HL-60 (cell line): ENCODE measurements around the gene DCAKD.

Experiments used
- DNase-seq, 2 experiments: peaks; one replicate each; pipeline ENCODE4 v3.0.0-alpha.2; 2010 to 2020; ENCODE audit warnings: low read depth in 1 of 2, low spot score in 1 of 2
- H3K27ac ChIP-seq: fragments of 250-450 bp; sonication (Bioruptor Pico); replicated peaks from 2 replicates; pipeline ENCODE4 v1.5.1; 2020; ENCODE audit warnings: mild to moderate bottlenecking, moderate library complexity
- H3K27me3 ChIP-seq: fragments of 250-450 bp; sonication (Bioruptor Pico); 2 replicates; pipeline ENCODE4 v1.5.1; 2021; ENCODE audit warnings: mild to moderate bottlenecking, moderate library complexity; ENCODE audit not compliant: insufficient read depth, poor library complexity, severe bottlenecking
- H3K4me3 ChIP-seq: replicated peaks from 2 replicates; pipeline ENCODE4 v1.5.1; 2011; ENCODE audit warnings: mild to moderate bottlenecking, control low read depth, low read length; ENCODE audit not compliant: insufficient read depth
- GABPA ChIP-seq: IDR thresholded peaks from 2 replicates; pipeline ENCODE4 v1.6.1; 2012; ENCODE audit warnings: low read depth
- POLR2AphosphoS5 ChIP-seq: IDR thresholded peaks from 2 replicates; pipeline ENCODE4 v1.6.1; 2012; ENCODE audit warnings: low read depth
- SPI1 ChIP-seq: IDR thresholded peaks from 2 replicates; pipeline ENCODE4 v1.6.1; 2012; ENCODE audit warnings: low read depth, mild to moderate bottlenecking, borderline replicate concordance
- TF ChIP-seq, protein P1 (sequence below): IDR thresholded peaks from one replicate; pipeline ENCODE4 v1.5.1; 2011; ENCODE audit warnings: low read length, control low read depth, inconsistent platforms; ENCODE audit not compliant: insufficient read depth
- TF ChIP-seq, protein P2 (sequence below): IDR thresholded peaks from 2 replicates; pipeline ENCODE4 v1.6.1; 2012; ENCODE audit warnings: low read depth; ENCODE audit not compliant: insufficient replicate concordance

DCAKD gene

DNA sequence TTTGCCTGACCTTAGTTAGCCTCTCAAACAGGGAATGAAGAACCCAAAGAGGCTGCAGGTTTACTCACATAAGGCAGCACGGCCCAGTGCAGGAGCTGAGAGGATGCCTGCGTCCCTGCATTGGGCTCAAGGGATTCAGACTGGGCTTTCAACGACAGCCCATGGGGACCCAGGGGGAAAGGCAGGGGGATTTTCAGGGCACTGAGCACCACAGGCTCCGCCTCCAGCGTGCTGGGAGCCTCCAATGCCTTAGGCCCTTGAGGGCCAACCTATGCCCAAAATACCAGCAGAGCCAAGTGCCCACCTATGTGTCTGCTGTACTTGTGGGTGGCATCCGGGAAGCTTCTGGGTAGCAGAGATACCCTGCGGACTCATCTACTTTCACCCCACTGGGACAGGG is 22.3 kb downstream of the DCAKD start:
- Histone ChIP-seq H3K27ac (no peak overlapping the region), H3K4me3 (no peak overlapping the region), H3K27me3 (no peaks in the 10 kb centered on the region)
- TF ChIP-seq GABPA (no peak), SPI1 (no peak), POLR2AphosphoS5 (no peak)
- TF ChIP-seq, protein P1, sequence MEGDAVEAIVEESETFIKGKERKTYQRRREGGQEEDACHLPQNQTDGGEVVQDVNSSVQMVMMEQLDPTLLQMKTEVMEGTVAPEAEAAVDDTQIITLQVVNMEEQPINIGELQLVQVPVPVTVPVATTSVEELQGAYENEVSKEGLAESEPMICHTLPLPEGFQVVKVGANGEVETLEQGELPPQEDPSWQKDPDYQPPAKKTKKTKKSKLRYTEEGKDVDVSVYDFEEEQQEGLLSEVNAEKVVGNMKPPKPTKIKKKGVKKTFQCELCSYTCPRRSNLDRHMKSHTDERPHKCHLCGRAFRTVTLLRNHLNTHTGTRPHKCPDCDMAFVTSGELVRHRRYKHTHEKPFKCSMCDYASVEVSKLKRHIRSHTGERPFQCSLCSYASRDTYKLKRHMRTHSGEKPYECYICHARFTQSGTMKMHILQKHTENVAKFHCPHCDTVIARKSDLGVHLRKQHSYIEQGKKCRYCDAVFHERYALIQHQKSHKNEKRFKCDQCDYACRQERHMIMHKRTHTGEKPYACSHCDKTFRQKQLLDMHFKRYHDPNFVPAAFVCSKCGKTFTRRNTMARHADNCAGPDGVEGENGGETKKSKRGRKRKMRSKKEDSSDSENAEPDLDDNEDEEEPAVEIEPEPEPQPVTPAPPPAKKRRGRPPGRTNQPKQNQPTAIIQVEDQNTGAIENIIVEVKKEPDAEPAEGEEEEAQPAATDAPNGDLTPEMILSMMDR: no peak
- TF ChIP-seq, protein P2, sequence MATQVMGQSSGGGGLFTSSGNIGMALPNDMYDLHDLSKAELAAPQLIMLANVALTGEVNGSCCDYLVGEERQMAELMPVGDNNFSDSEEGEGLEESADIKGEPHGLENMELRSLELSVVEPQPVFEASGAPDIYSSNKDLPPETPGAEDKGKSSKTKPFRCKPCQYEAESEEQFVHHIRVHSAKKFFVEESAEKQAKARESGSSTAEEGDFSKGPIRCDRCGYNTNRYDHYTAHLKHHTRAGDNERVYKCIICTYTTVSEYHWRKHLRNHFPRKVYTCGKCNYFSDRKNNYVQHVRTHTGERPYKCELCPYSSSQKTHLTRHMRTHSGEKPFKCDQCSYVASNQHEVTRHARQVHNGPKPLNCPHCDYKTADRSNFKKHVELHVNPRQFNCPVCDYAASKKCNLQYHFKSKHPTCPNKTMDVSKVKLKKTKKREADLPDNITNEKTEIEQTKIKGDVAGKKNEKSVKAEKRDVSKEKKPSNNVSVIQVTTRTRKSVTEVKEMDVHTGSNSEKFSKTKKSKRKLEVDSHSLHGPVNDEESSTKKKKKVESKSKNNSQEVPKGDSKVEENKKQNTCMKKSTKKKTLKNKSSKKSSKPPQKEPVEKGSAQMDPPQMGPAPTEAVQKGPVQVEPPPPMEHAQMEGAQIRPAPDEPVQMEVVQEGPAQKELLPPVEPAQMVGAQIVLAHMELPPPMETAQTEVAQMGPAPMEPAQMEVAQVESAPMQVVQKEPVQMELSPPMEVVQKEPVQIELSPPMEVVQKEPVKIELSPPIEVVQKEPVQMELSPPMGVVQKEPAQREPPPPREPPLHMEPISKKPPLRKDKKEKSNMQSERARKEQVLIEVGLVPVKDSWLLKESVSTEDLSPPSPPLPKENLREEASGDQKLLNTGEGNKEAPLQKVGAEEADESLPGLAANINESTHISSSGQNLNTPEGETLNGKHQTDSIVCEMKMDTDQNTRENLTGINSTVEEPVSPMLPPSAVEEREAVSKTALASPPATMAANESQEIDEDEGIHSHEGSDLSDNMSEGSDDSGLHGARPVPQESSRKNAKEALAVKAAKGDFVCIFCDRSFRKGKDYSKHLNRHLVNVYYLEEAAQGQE: no peak
- no peak for DNase-seq

DNA sequence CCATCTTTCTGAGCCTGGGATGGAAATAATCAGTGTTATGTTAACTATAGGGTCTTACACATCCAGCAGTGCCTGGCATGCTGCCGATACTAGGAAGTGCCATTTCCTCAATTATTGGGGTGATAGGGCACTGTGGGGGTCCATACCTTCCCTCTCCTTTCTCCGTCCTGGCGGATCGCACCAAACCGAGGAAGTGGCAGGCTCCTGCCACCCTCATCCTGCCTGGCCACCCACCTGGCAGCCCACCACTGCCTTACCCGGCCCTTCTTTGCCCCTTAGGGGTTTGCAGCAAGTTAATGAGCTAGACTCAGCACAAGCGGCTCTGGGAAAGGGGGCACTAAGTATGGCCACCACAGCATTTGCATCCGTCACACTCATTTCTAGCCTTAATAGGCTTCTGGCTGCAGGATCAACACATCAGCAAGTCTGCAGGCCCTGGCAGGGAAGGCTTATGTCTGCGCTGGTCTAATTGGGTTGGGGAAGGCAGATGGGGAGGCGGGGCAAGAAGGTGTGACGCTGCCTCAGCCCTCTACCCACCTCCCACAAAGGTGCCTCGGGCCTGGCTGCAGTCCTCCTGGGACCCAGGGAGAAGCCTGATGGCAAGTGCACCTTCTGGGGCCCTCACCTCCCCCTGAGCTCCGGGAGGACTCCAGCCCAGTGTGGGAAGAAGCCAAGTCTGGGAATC is 28.6 kb downstream of the DCAKD start:
- Histone ChIP-seq H3K4me3 (no peak overlapping the region), H3K27ac (no peak overlapping the region), H3K27me3 (peaks cover 27% of the 10 kb centered on the region)
- DNase-seq: no peak
- TF ChIP-seq GABPA (no peak), POLR2AphosphoS5 (no peak)
- TF ChIP-seq, protein P1: no peak

DNA sequence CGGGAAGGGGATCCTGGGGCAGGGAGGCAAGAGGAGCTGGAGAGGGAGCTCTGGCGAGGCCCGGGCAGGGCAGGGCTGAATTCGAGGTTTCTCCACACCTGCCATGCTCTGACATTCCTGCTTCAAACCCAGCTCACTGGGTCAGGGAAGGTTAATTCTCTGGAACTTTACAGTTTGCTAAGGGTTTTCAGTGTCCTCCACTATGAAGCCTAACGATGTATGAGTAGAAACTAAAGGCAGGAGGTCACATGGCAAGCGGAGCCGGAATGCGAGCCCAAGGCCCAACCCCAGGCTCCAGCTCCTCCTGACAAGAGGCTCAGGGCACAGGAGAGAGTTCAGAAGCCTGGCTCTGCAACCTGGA is 29.2 kb downstream of the DCAKD start:
- no peak overlapping the region for H3K4me3 ChIP-seq
- TF ChIP-seq, protein P1: no peak
- TF ChIP-seq GABPA (no peak), POLR2AphosphoS5 (no peak)
- H3K27me3 ChIP-seq: peaks cover 27% of the 10 kb centered on the region
- H3K27ac ChIP-seq: no peak overlapping the region
- no peak for DNase-seq

DNA sequence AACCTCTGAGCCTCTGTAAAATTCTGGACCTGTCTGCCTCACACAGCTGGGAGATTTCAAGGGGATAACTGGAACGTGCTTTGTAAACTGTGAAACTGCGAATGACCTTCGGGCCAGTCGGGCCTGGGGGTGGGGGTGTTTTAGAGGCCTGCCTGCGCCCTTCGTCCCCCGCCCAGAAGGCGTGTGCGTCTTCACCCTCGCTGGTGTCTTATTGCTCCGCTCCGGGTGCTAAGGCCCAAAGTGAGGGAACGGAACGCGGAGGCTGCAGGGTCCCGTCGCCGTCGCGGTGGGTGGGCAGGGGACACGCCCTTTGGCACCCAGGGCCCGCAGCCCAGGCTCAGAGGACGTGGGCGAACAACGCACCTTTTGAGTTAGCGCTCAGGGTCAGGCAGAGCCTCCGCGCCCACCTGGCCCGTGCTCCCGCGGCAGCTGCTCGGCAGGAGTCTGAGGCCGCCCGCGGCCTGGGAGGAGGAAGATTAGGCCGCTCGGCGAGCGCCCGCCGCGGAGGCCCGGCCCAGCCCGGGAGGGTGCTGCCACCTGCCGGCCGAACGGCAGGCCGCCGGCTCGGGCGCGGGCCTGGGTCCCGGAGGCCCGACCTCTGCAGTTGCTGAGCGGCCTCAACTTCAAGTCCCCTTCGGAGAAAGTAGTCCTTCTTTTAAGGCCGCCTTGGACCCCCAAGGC is 29.7 kb downstream of the DCAKD start:
- H3K27me3 ChIP-seq: peaks cover 27% of the 10 kb centered on the region
- no peak overlapping the region for H3K27ac ChIP-seq
- TF ChIP-seq SPI1: no peak
- TF ChIP-seq, protein P1: peak; percentile 55
- TF ChIP-seq GABPA: no peak
- DNase-seq: peak; percentile 33 to 44
- H3K4me3 ChIP-seq: no peak overlapping the region
